NCI-H2227 (cell line): Measurements from ENCODE around the gene NDUFV1.
"Not testable (repeated sequence)": the region's sequence is repeated elsewhere in the genome, so short reads cannot be mapped to it uniquely, and the experiment has no call there.

Experiments used
- DNase-seq: peaks from one replicate; lab custom pipeline; 2025; ENCODE audit not compliant: unreplicated experiment; lab: John Stamatoyannopoulos, UW

Gene NDUFV1

GRCh38 chr11:67585911-67586310 is 20.8 kb upstream of the NDUFV1 start:
- DNase-seq, result no peak

- DNase-seq, result no peak
Measured at GRCh38 chr11:67586568-67587250, 20.0 kb upstream of the NDUFV1 start.

GRCh38 chr11:67588136-67588503 is 18.6 kb upstream of the NDUFV1 start:
- no peak for DNase-seq

- DNase-seq, result not testable (repeated sequence)
Measured at GRCh38 chr11:67588899-67589415, 17.8 kb upstream of the NDUFV1 start.

GRCh38 chr11:67592880-67593564 is 13.7 kb upstream of the NDUFV1 start:
- no peak for DNase-seq

GRCh38 chr11:67593565-67593905 is 13.2 kb upstream of the NDUFV1 start:
- DNase-seq, result no peak

GRCh38 chr11:67594480-67594879 is 12.3 kb upstream of the NDUFV1 start:
- DNase-seq, result no peak

- no peak for DNase-seq
Measured at GRCh38 chr11:67596753-67597300, 9.9 kb upstream of the NDUFV1 start.

- DNase-seq, result not testable (repeated sequence)
Measured at GRCh38 chr11:67597458-67597857, 9.3 kb upstream of the NDUFV1 start.

GRCh38 chr11:67597963-67598362 is 8.8 kb upstream of the NDUFV1 start:
- not testable (repeated sequence) for DNase-seq

GRCh38 chr11:67599149-67599548 is 7.6 kb upstream of the NDUFV1 start:
- no peak for DNase-seq

GRCh38 chr11:67600324-67601029 is 6.3 kb upstream of the NDUFV1 start:
- DNase-seq, result no peak

GRCh38 chr11:67601098-67601497 is 5.6 kb upstream of the NDUFV1 start:
- DNase-seq, result no peak

- not testable (repeated sequence) for DNase-seq
Measured at GRCh38 chr11:67604119-67604518, 2.6 kb upstream of the NDUFV1 start.

GRCh38 chr11:67604815-67605214 is 1.9 kb upstream of the NDUFV1 start:
- no peak for DNase-seq

- no peak for DNase-seq
Measured at GRCh38 chr11:67605231-67606011, 1.3 kb upstream of the NDUFV1 start.

- DNase-seq, result no peak
Measured at GRCh38 chr11:67606093-67606491, 644 bp upstream of the NDUFV1 start.

GRCh38 chr11:67607507-67607906 is 771 bp downstream of the NDUFV1 start:
- DNase-seq, result no peak

GRCh38 chr11:67608486-67608885 is 1.8 kb downstream of the NDUFV1 start:
- DNase-seq, result no peak

GRCh38 chr11:67609316-67609715 is 2.6 kb downstream of the NDUFV1 start:
- no peak for DNase-seq

GRCh38 chr11:67610302-67610868 is 3.6 kb downstream of the NDUFV1 start:
- no peak for DNase-seq
